ENCODE results near the gene LUZP2.

Gene LUZP2

DNA sequence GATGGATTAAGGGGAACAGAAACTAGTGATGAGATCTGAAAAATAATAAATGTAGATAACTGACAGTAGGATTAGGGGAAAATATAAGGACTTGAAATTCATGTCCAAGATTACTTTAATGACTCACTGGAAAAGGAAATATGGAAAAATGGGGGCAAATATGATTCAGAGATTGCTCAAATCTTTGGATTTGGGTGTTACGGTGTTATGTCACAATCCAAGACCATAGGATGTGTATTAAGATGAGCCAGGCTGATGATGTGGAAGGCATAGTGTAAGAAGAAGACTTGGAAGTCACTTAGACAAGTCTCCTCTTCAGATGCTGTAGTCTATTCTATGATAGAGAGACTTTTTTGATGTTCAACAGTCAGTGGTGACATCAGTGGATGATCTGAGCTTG lies 323.7 kb downstream of the LUZP2 start:
- Histone ChIP-seq H4K20me1 (ENCODE audit: low read depth, low read length) (no peaks in the 10 kb centered on the region), H3K27ac (ENCODE audit: low read depth, low read length) (no peak overlapping the region)

DNA sequence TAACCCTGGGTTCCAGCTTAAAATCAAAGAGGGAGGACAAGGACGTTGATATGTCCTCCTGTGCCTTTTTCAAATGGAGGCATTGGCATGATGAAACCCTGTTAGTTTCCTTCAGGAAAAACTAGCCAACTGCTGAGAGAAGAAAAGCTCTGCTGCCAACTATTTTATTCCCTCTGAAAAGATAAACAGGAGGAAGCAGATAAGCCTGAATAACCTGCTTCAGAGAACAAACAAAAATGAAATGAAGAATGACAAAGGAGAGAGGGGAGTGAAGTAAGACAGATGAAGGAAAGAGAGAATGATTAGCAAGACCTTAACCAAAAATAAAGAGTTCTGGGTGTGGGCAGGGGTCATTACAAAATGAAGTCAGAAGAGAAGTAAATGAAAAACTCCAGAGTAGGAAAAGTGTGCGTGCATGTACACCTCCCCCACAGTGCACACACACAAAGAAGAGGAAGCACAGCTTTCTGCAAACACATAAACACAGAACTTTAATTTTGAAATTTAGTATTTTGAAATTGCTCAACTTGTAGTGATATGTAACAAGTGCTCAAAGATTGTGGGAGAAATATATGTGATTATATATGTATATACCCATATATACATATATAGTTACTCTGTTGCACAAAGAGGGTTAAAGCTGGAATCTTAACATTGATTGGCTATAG lies 332.2 kb downstream of the LUZP2 start:
- no peaks in the 10 kb centered on the region for H3K79me2 ChIP-seq (ENCODE audit: insufficient read depth, low read length)
- H3K4me3 ChIP-seq (ENCODE audit: insufficient read depth, low read length, poor library complexity, severe bottlenecking) = no peak overlapping the region
- H3K9me2 ChIP-seq (replicated peaks; ENCODE audit: insufficient read depth, low read length) = no peaks in the 10 kb centered on the region
- H3F3A ChIP-seq (ENCODE audit: insufficient read depth) = no peaks in the 10 kb centered on the region
- no peak overlapping the region for H3K9ac ChIP-seq (ENCODE audit: low read length)
- no peaks in the 10 kb centered on the region for H3K27me3 ChIP-seq (ENCODE audit: low read length)
- no peak for TF ChIP-seq EZH2phosphoT487 (conservative IDR thresholded peaks at IDR 0.05; ENCODE audit: low read length)
- TF ChIP-seq, protein P1, sequence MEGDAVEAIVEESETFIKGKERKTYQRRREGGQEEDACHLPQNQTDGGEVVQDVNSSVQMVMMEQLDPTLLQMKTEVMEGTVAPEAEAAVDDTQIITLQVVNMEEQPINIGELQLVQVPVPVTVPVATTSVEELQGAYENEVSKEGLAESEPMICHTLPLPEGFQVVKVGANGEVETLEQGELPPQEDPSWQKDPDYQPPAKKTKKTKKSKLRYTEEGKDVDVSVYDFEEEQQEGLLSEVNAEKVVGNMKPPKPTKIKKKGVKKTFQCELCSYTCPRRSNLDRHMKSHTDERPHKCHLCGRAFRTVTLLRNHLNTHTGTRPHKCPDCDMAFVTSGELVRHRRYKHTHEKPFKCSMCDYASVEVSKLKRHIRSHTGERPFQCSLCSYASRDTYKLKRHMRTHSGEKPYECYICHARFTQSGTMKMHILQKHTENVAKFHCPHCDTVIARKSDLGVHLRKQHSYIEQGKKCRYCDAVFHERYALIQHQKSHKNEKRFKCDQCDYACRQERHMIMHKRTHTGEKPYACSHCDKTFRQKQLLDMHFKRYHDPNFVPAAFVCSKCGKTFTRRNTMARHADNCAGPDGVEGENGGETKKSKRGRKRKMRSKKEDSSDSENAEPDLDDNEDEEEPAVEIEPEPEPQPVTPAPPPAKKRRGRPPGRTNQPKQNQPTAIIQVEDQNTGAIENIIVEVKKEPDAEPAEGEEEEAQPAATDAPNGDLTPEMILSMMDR (IDR thresholded peaks at IDR 0.05; ENCODE audit: insufficient read depth, low read length, poor library complexity, severe bottlenecking) = no peak
- no peak overlapping the region for H3K27ac ChIP-seq (ENCODE audit: low read depth, low read length)
- no peaks in the 10 kb centered on the region for H4K20me1 ChIP-seq (ENCODE audit: low read depth, low read length)
- H3K36me3 ChIP-seq (ENCODE audit: low read length) = no peaks in the 10 kb centered on the region
- peak overlapping the region; percentile 9 for H3K4me2 ChIP-seq (ENCODE audit: low read depth, low read length, poor library complexity, severe bottlenecking)
- H3K9me3 ChIP-seq (ENCODE audit: insufficient read depth, low read length) = no peaks in the 10 kb centered on the region
- H2AFZ ChIP-seq (ENCODE audit: low read depth, low read length, severe bottlenecking) = peak overlapping the region; percentile 20

More for the DNA sequence above, 323.7 kb downstream of the LUZP2 start:
- Histone ChIP-seq H3K79me2 (ENCODE audit: insufficient read depth, low read length) (no peaks in the 10 kb centered on the region), H3K9ac (ENCODE audit: low read length) (no peak overlapping the region), H3K4me3 (ENCODE audit: insufficient read depth, low read length, poor library complexity, severe bottlenecking) (no peak overlapping the region), H3K27me3 (ENCODE audit: low read length) (no peaks in the 10 kb centered on the region), H3K4me2 (ENCODE audit: low read depth, low read length, poor library complexity, severe bottlenecking) (no peak overlapping the region), H3F3A (ENCODE audit: insufficient read depth) (no peaks in the 10 kb centered on the region), H3K9me3 (ENCODE audit: insufficient read depth, low read length) (no peaks in the 10 kb centered on the region), H2AFZ (ENCODE audit: low read depth, low read length, severe bottlenecking) (no peak overlapping the region), H3K36me3 (ENCODE audit: low read length) (0 out of 2 replicates have a peak, but pooled peaks cover 6% of the 10 kb centered on the region), H3K9me2 (replicated peaks; ENCODE audit: insufficient read depth, low read length) (no peaks in the 10 kb centered on the region)
- TF ChIP-seq, protein P1 (IDR thresholded peaks at IDR 0.05; ENCODE audit: insufficient read depth, low read length, poor library complexity, severe bottlenecking) = no peak
- no peak for TF ChIP-seq EZH2phosphoT487 (conservative IDR thresholded peaks at IDR 0.05; ENCODE audit: low read length)

DNA sequence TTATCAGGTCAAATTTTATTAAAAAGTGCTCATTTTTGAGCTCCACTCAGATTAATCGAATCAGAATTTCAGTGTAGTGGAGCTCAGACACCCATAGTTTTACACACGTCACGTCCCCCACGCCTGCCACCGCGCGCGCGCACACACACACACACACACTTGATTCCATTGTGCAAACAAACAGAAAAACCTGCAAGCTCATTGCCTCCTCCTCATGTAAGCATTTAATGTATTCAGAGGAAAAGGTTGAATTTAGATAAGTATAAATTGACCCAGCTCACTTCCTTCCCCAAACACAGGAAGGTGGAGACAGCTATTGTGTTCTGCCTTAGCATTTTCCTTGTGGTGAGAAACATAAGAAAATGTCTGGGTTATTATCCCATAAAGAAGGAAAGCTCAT lies 336.7 kb downstream of the LUZP2 start:
- Histone ChIP-seq H3K9me2 (replicated peaks; ENCODE audit: insufficient read depth, low read length) (no peaks in the 10 kb centered on the region), H3K27me3 (ENCODE audit: low read length) (no peaks in the 10 kb centered on the region), H3K9ac (ENCODE audit: low read length) (no peak overlapping the region), H3K79me2 (ENCODE audit: insufficient read depth, low read length) (no peaks in the 10 kb centered on the region), H3K9me3 (ENCODE audit: insufficient read depth, low read length) (no peaks in the 10 kb centered on the region), H2AFZ (ENCODE audit: low read depth, low read length, severe bottlenecking) (no peak overlapping the region), H3K4me2 (ENCODE audit: low read depth, low read length, poor library complexity, severe bottlenecking) (no peak overlapping the region), H3K36me3 (ENCODE audit: low read length) (no peaks in the 10 kb centered on the region), H4K20me1 (ENCODE audit: low read depth, low read length) (no peaks in the 10 kb centered on the region), H3K4me3 (ENCODE audit: insufficient read depth, low read length, poor library complexity, severe bottlenecking) (no peak overlapping the region), H3K27ac (ENCODE audit: low read depth, low read length) (no peak overlapping the region), H3F3A (ENCODE audit: insufficient read depth) (no peaks in the 10 kb centered on the region)
- TF ChIP-seq EZH2phosphoT487 (conservative IDR thresholded peaks at IDR 0.05; ENCODE audit: low read length) = no peak
- TF ChIP-seq, protein P1 (IDR thresholded peaks at IDR 0.05; ENCODE audit: insufficient read depth, low read length, poor library complexity, severe bottlenecking) = no peak
